Measurements from ENCODE around the gene CD74. TPM values are rescaled to one million over a fixed set of nuclear protein-coding genes. Genes with fewer than 3 reads are reported as not detected.

CD74 gene
- total and polyA plus RNA-seq, 2 of the 4 experiments (the other 2 are of a cell fraction) = 0.18 to 1.1 TPM

GRCh38 chr5:150372639-150373038, 40.1 kb downstream of the CD74 start (continued):
- TF ChIP-seq MAZ (IDR thresholded peaks at IDR 0.05; ENCODE audit: borderline replicate concordance, low read depth, low read length) = no peak
- TF ChIP-seq NFE2L2 (IDR thresholded peaks at IDR 0.05; ENCODE audit: low read depth, low read length) = no peak
- no peak for TF ChIP-seq MAFK (IDR thresholded peaks at IDR 0.05; ENCODE audit: low read depth, low read length)
- no peak for TF ChIP-seq CEBPB (IDR thresholded peaks at IDR 0.05; ENCODE audit: low read depth, low read length)
- TF ChIP-seq CHD1 (IDR thresholded peaks at IDR 0.05; ENCODE audit: low read depth, low read length) = no peak
- no peak for TF ChIP-seq POLR2A (IDR thresholded peaks at IDR 0.05; ENCODE audit: low read depth, low read length)

GRCh38 chr5:150368526-150368925, 44.2 kb downstream of the CD74 start:
- no peak overlapping the region for H2AK9ac ChIP-seq (replicated peaks; ENCODE audit: low read depth, low read length, poor library complexity)
- no peak overlapping the region for H3K56ac ChIP-seq (ENCODE audit: extremely low read depth, insufficient read depth, low read length)
- H3K36me3 ChIP-seq (ENCODE audit: control insufficient read depth, insufficient read depth, low read length) = peaks cover 76% of the 10 kb centered on the region
- no TSS peak for BruUV-seq (replicated peaks)
- no peak overlapping the region for H2BK15ac ChIP-seq (ENCODE audit: low read depth, low read length)
- no peak overlapping the region for H3K18ac ChIP-seq (ENCODE audit: low read depth, low read length)
- no peak overlapping the region for H2BK120ac ChIP-seq (ENCODE audit: low read depth, low read length)
- no peaks in the 10 kb centered on the region for H3K27me3 ChIP-seq (ENCODE audit: control insufficient read depth, insufficient read depth, low read length)
- H3K4me3 ChIP-seq (ENCODE audit: insufficient read depth, low read depth, low read length) = no peak overlapping the region
- WGBS, 2 experiments (ENCODE audit: extremely low coverage in 2 of 2, insufficient read length in 1 of 2) = no CpG with 5 or more reads among the region's 4 CpGs
- H3K9me3 ChIP-seq (ENCODE audit: control insufficient read depth, insufficient read depth, low read length) = no peaks in the 10 kb centered on the region
- no peak overlapping the region for H2AK5ac ChIP-seq (ENCODE audit: low read depth, low read length)
- no peak overlapping the region for H3K9ac ChIP-seq (ENCODE audit: low read depth, low read length)
- ATAC-seq (ENCODE audit: low read depth) (no peak), DNase-seq (no peak)
- no peaks in the 10 kb centered on the region for H3K4me1 ChIP-seq (ENCODE audit: control insufficient read depth, insufficient read depth, low read length)
- intact Hi-C loops (cut with micrococcal nuclease) (no loop called here), dilution Hi-C loops (cut with HindIII; ENCODE audit: low sequenced_read_pairs, unreplicated experiment) (no loop called here), in situ Hi-C loops (cut with MboI; ENCODE audit: low sequenced_read_pairs) (no loop called here)
- H3K4me2 ChIP-seq (ENCODE audit: low read depth, low read length) = no peak overlapping the region
- no peak overlapping the region for H4K91ac ChIP-seq (ENCODE audit: insufficient read depth, low read depth, low read length)
- H4K20me1 ChIP-seq (ENCODE audit: insufficient read depth, low read length) = no peaks in the 10 kb centered on the region
- H3K14ac ChIP-seq (replicated peaks; ENCODE audit: low read depth, low read length) = no peak overlapping the region
- H4K5ac ChIP-seq (ENCODE audit: low read depth, low read length) = no peak overlapping the region
- H4K8ac ChIP-seq (ENCODE audit: low read depth in 2 of 2, low read length in 2 of 2) = no peak overlapping the region
- H3K9me1 ChIP-seq (ENCODE audit: insufficient read depth, low read length) = no peaks in the 10 kb centered on the region; the same call in 1 of the 2 replicates
- no peak overlapping the region for H2BK5ac ChIP-seq (ENCODE audit: low read depth, low read length, poor library complexity, severe bottlenecking)
- H3K4ac ChIP-seq (ENCODE audit: low read depth, low read length) = no peak overlapping the region
- POLR2A ChIA-PET (ENCODE audit: unreplicated experiment) = no interaction called here
- H2AFZ ChIP-seq (replicated peaks; ENCODE audit: low read length, poor library complexity) = no peak overlapping the region
- H3K23ac ChIP-seq (ENCODE audit: low read depth, low read length) = no peak overlapping the region
- H3K79me1 ChIP-seq (ENCODE audit: low read depth in 1 of 2, low read length in 2 of 2) = peaks cover 0 to 6% of the 10 kb centered on the region in 2 experiments; a peak in 3 of 4 replicates
- H3K27ac ChIP-seq (ENCODE audit: insufficient read depth, low read length) = no peak overlapping the region
- H2BK20ac ChIP-seq (ENCODE audit: low read depth, low read length) = no peak overlapping the region
- CTCF ChIA-PET = interaction anchor here (0.6 kb wide), 1 partner anchor 78 kb away, joined by 4 read pairs; no protein-coding TSS in a partner anchor
- TF ChIP-seq NFE2L2 (IDR thresholded peaks at IDR 0.05; ENCODE audit: low read depth, low read length) (no peak), SMC3 (IDR thresholded peaks at IDR 0.05; ENCODE audit: low read depth, low read length) (no peak), BHLHE40 (IDR thresholded peaks at IDR 0.05; ENCODE audit: low read depth, low read length) (no peak), MXI1 (IDR thresholded peaks at IDR 0.05; ENCODE audit: borderline replicate concordance, low read depth, low read length) (no peak), RFX5 (IDR thresholded peaks at IDR 0.05; ENCODE audit: low read depth, low read length) (no peak), CHD1 (IDR thresholded peaks at IDR 0.05; ENCODE audit: low read depth, low read length) (no peak), RCOR1 (IDR thresholded peaks at IDR 0.05; ENCODE audit: insufficient replicate concordance, low read length) (no peak), MAZ (IDR thresholded peaks at IDR 0.05; ENCODE audit: borderline replicate concordance, low read depth, low read length) (no peak), MAFK (IDR thresholded peaks at IDR 0.05; ENCODE audit: low read depth, low read length) (no peak), FOS (IDR thresholded peaks at IDR 0.05; ENCODE audit: low read depth, low read length) (no peak), CTCF (conservative IDR thresholded peaks at IDR 0.05; ENCODE audit: low read depth, low read length) (no peak), CEBPB (IDR thresholded peaks at IDR 0.05; ENCODE audit: low read depth, low read length) (no peak), ELK1 (IDR thresholded peaks at IDR 0.05; ENCODE audit: borderline replicate concordance, low read depth, low read length) (no peak)
